D341Med (cell line): ENCODE measurements around the gene C19orf53.

Experiments used
- DNase-seq: peaks from one replicate; pipeline ENCODE4 v3.0.0; 2012; ENCODE audit warnings: low spot score

The C19orf53 gene

DNA sequence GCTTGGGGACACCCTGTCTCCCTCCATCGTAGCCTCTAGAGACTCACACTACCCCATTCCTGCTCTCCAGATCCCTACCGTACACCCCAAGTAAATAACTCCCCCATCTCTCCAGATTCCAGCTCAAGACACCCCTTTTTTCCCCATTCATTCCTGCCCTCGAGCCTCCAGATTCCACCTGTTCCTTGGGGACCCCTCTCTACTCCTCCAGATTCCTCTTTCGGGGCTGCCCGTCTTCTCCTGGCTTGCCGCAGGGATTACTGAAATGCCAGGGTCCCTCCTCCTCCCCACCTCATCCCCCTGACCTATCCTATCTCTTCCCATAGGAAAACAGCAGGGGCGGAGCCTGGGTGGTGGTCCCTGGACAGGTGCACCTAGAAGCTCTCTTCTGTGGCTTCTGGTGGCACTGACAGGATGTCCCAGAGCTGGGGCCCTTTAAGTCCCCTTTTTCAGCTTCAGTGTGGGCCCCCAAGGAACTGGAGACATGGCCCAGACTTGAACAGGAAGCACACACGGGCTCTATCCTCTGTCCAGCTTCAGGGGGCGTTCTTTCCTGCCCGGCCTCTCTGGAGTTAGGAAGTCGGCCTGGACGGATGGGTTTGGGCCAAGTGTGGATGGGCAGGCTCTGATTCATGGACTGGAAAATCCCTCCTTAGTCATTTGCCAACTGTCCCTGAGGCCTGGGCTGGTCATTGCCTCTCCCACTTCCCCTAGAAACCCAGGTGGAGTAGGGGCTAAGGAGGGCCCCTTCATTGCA is 22.2 kb downstream of the C19orf53 start:
- no peak for DNase-seq

DNA sequence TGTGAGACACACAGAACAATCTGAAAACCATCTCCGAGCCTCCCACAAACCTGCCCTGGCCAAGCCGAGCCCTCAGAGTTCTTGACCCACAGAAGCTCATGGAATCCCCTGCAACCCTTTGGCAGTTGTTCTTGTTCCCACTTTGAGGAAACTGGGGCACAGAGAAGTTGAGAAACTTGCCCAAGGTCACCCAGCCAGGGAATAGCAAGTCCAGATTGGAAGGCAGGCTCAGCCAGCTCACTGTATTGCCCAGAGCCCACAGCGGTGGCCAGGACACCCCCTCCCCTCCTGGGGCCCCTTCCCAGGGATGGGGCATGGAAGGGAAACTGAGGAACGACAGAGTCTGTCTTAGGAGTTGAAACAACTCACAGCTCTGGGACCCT is 22.8 kb downstream of the C19orf53 start:
- no peak for DNase-seq

DNA sequence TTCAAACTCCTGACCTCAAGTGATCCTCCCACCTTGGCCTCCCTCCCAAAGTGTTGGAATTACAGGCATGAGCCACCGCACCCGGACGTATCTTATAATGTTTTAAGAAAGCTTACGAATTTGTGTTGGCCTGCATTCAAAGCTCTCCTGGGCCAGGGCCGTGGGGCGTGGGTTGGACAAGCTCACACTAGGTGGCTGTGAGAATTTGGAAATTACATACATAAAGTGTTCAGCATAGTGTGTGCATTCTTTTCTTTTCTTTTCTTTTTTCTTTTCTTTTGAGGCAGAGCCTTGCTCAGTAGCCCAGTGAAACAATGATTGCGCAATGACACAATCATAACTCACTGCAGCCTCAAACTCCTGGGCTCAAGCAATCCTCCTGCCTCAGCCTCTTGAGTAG is 23.6 kb downstream of the C19orf53 start:
- DNase-seq: no peak

DNA sequence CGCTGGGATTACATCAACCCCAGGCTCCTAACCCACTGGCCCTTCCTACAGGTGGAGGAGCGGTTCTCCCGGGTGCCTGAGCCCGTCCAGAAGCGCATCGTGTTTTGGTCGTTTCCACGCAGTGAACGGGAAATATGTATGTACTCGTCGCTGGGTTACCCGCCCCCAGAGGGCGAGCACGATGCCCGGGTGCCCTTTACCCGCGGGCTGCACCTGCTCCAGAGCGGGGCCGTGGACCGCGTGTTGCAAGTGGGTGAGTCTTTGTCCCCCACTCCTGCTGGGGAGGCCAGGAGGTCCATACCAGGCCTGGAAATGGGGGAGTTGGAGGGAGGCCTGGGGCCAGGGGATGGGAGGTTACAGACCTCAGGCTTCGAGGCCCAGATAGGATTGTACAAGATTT is 25.4 kb downstream of the C19orf53 start:
- no peak for DNase-seq

DNA sequence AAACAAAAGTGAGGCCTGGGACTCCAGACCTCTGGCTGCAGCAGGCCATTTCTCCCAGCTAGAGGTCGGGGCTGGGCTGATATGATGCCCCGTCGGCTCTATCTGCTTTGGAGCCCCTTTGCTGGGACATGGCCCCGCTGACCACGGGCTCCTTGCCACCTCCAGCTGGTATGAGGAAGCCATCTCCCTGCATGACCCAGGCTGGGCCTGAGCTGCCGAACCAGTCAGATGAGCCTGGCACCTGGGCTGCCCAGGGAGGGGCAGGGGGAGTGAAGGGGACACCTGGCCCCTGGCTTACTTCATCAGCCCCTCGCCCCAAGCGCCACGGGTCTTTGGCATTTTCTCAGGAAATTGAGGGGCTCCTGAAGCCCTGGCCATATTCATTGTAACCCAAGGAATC is 28.8 kb downstream of the C19orf53 start:
- no peak for DNase-seq

DNA sequence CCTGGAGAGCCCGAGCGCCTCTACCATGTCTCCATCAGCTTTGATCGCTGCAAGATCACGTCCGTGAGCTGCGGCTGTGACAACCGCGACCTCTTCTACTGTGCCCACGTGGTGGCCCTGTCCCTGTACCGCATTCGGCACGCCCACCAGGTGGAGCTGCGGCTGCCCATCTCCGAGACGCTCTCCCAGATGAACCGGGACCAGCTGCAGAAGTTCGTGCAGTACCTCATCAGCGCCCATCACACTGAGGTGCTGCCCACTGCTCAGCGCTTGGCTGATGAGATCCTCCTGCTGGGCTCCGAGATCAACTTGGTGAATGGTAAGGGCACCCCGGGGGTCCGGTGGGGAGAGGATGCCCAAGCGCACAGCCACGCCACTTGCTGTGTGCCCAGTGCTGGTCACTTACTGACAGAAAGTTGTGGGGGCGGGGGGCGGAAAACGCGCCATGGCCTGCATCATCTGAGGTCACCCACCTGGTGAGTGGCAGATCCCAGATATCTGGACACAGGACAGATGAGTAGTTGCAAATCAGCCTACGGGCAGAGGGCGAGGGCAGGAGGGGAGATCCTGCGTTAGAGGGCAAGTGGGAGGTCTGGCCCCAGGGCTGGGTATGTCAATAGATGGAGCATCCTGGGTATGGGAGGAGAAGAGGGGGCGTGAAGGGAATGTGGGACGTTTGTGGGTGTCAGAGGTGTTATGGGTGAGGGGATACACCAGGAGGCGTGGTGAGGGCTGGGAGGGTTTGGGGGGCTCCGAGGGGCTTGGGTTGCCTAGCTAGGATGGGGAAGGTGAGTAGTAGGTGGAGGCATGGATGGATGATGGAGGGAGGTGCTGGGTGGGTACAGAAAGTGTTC is 30.8 kb downstream of the C19orf53 start:
- peak; percentile 63 for DNase-seq

DNA sequence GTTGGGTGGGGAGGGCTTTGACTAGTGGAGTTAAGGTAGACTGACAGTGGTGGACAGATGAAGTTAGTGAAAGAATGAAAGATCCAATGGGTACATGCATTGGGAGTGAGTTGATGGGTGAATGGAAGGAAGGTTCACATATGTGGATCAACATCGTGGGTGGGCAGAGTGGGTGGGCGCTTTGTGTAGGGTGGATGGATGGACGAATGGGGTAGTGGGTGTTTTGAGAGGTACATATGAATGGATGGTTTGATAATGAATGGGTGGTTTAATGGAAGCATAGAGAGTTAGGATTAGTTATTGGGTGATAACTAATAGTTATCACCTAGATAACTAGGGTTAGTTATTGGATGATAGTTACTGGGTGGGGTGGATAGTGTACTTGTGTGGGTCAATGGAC is 32.5 kb downstream of the C19orf53 start:
- DNase-seq: no peak

DNA sequence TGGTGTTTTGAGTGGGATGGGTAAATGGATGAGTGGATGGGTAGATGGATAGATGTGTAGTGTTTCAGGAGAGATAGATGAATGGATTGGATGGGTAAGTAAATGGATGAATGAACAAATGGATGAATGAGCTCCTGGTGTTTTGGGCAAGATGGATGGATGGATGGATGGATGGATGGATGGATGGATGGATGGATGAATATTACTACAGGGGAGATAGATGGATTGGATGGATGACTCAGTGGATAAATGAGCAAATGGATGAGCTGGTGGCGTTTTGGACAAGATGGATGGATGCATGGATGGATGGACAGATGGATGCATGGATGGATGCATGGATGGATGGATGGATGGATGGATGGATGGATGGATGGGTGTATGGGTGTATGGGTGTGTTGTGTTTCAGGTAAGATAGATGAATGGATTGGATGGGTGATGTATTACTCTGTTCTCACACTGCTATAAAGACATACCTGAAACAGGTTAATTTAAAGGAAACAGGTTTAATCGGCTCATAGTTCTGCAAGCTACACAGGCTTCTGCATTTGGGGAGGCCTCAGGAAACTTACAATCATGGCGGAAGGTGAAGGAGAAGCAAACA is 33.3 kb downstream of the C19orf53 start:
- DNase-seq: no peak

DNA sequence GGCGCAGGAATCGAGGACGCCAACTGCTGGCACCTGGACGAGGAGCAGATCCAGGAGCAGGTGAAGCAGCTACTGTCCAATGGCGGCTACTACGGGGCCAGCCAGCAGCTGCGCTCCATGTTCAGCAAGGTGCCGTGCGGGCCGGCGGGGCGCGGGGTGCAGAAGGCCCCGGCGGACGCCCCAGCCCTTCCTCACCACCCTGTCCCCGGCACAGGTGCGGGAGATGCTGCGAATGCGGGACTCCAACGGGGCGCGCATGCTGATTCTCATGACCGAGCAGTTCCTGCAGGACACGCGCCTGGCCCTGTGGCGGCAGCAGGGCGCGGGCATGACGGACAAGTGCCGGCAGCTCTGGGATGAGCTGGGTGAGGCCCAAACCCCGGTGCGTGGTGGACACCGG is 34.6 kb downstream of the C19orf53 start:
- no peak for DNase-seq

DNA sequence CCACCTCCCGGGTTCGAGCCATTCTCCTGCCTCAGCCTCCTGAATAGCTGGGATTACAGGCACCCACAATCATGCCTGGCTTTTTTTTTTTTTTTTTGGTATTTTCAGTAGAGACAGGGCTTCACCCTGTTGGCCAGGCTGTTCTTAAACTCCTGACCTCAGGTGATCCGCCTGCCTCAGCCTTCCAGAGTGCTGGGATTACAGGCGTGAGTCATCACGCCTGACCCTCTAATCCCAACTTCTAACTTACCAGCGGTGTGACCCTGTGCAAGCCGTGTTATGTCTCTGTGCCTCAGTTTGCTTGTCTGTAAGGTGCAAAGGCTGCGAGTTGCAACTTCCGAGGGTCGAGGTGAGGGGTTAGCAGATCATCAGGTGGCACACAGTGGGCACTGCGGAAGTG is 38.3 kb downstream of the C19orf53 start:
- no peak for DNase-seq

DNA sequence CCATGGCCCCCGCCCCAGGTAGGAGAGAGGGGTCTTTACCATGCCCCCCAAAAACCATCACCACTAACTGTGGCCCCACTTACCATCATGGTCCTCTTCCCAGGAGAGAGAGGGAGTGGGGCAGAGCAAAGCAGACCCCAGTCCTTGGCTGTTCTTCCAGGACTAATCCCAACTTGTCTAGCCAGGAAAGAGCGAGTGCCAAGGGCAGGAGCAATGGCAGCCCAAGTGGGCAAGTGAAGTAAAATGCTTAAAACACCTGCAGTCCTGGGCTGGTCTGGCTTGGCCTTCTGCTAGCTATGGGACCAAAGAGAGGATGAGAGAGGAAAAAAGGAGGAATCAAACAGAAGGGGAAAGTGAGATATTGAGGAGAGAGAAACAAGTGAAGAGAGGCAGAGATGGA is 38.9 kb downstream of the C19orf53 start:
- no peak for DNase-seq

DNA sequence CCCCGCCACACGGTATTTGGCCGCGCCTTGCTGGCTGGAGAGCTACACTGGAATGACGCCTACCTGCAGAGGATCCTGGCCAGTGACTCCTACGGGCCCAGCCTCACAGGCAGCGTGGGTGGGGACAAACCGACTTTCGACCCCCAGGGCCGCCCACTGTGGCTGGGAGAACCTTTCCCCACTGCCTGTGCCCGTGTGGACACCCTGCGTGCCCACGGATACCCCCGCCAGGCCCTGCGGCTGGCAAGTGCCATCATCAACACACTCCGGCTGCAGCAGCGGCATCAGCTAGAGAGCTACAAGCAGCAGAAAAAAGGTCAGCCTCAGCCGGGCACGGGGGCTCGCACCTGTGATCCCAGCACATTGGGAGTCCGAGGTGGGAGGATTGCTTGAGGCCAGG is 40.3 kb downstream of the C19orf53 start:
- no peak for DNase-seq

DNA sequence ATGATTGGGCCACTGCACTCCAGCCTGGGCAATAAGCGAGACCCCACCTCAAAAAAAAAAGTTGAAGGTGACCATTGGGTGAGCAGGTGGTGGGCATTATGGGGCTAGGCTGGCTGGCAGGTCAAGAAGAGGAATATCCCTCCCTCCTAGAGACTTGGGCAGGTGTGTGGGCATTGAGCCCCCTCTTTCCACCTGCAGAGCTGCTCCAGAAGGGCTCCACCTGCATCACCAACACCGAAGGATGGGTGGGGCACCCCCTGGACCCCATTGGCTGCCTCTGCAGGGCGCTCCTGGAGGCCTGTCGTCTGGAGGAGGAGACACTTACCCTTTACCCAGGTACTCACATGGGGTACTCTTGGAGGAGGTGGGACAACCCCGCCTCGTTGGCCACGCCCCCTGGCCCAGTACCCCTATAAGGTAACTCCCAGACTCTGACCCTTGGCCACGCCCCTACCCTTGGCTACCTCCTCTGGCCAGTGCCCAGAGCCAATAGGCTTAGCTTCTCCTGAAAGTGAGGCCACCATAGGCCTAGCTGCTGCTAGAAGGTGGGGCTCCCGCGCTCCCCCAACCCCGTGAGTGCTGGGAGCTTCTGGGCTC is 42.9 kb downstream of the C19orf53 start:
- no peak for DNase-seq

DNA sequence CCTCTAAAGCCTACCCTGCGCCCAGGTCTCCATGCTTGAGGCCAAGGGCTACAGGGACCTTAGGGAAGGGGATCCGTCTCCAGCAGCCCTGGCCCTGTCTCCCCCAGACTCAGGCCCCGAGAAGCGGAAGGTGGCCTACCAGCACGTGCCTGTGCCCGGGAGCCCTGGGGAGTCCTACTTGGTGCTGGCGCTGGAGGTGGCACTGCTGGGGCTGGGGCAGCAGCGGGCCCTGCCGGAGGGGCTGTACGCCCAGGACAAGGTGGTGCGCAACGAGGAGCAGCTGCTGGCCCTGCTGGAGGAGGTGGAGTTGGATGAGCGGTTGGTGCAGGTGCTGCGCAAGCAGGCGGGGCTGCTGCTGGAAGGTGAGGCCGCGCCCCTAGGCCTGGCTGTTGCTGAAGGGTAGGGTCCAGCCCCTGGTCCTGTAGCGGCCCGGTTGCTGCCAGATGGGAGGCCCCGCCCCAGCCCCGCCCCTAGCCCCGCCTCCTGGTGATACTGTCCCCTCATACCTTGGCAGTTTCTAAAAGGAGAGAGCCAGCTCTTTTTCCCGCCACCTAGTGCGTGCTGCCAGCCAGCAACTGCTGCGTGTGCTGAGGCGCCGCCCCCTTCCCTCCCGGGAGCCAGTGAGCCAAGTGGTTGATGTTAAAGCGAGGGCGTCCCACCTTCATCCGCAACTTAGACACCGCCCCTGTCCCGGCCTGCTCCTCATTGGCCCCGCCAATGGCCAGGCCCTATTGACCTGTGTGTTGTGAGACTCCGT is 43.5 kb downstream of the C19orf53 start:
- DNase-seq: no peak

DNA sequence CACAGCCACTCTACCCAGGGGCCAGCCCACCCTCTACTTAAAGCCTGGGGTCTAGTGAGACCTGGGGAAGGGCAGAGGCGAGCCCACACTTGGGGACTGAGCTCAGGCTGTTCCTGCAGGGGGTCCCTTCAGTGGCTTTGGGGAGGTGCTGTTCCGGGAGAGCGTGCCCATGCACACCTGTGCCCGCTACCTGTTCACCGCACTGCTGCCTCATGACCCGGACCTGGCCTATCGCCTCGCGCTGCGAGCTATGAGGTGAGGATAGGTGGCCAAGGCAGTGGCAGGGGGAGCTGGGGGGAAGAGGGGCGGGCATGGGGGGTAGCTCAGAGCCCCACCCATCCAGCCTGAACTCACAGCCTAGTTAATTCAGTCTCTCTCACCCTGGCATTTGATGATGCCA is 45.0 kb downstream of the C19orf53 start:
- peak; percentile 27 for DNase-seq

DNA sequence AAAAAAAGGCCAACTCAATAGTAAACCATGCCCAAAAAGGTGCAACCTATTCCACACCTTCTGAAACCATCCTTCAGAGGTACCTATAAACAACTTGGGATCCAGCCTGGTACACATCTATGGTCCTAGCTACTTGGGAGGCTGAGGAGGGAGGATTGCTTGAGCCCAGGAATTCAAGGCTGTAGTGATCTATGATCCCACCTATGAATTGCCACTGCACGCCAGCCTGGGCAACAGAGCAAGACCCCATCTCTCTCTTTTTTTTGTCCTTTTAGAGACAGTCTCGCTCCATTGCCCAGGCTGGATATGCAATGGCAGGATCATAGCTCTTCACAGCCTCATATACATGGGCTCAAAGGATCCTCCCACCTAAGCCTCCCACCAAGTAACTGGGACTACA is 47.0 kb downstream of the C19orf53 start:
- DNase-seq: no peak

DNA sequence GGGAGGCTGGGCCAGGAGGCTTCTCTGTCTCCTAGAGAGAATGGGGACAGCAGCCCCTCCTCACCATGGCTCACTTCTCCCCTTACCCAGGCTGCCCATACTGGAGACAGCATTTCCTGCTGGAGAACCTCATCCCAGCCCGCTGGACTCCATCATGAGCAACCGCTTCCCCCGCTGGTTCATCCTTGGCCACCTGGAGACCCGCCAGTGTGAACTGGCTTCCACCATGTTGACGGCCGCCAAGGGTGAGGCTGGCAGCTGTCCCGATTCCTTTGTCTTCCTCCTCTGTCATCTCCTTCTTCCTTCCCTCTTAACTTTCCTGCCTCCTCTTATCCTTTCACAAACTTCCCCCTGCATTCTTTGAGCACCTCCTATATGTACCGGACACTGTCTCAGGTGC is 49.0 kb downstream of the C19orf53 start:
- no peak for DNase-seq

DNA sequence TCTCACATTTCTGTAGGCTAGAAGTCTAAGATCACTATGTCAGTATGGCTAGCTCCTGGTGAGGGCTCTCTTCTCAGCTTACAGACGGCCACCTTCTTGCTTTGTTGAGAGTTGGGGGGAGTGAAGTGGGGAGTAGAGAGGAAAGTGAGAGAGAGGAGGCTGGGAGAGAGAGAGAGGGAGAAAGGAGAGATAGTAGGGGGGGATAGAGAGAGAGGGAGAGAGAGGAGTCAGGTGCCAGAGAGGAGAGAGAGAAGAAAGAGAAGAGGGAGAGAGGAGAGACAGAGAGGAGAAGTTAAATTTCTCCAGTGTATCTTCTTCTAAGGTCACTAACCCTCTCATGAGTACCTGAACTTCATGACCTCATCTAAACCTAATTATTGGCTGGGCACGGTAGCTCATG is 49.6 kb downstream of the C19orf53 start:
- DNase-seq: no peak

DNA sequence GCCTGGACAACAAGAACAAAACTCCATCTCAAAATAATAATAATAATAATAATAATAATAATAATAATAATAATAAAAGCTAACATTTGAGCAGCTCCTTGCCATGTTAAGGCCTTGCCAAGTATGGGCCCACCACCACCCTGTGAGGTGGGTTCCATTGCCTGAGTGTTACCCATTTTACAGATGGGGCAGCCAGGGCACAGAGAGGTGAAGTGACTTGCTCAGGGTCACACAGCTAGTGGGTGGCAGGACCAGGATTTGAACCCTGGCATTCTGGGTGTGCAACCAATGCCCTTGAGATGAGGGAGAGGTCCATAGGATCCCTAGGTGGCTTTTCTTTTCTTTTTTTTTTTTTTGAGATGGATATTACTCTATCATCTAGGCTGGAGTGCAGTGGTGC is 50.4 kb downstream of the C19orf53 start:
- no peak for DNase-seq

DNA sequence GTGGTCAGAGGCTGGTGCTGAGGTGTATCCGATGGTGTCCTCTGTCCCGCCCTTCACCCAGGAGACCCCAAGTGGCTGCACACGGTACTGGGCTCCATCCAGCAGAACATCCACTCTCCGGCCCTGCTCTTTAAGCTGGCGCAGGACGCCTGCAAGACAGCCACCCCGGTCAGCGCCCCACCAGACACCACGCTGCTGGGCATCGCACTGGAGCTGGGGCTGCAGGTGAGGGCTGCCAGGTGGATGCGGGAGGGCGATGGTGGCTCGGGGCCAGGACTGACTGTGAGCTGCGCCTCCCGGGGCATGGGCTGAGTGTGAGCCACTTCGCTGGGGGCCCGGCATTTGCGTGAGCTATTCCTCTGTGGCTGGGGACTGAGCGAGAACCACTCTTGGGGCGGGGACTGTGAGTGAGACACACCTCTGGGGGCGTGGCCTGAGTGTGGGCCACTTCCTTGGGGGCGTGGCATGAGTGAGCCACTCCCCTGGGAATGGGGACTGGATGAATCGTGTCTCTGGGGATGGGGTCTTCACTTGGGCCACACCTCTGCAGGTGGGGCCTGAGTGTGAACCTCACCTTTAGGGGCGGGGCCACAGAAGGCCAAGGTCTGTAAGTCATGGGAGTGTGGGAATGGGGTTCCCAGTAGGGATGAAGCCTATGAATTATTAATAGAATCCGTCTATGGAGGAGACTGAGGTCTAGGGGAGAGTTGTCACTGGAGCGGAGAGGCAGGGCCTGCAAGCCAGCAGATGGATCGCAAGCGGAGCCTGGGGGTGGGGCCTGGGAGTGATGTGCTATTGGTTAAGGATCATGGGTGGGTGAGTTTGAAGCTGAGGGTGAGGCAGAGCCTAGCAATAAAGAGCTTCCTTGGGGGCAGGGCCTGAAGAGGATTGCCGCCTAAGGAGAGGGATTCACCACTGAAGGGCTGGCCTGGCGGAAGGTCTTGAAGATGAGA is 51.5 kb downstream of the C19orf53 start:
- DNase-seq: peak; percentile 48
